Endodermal cell (in vitro differentiated cells): ENCODE measurements around the gene COPRS. TPM values are rescaled to one million over a fixed set of nuclear protein-coding genes. Genes with fewer than 3 reads are reported as not detected.

ENCODE experiments used
- DNase-seq: peaks from one replicate; pipeline ENCODE4 v3.0.0-alpha.2; 2017
- H3K27ac ChIP-seq: 2 replicates; pipeline ENCODE4 v1.5.1; 2013; ENCODE audit warnings: mild to moderate bottlenecking, low read depth, low read length, moderate library complexity
- H3K27me3 ChIP-seq: 2 replicates; pipeline ENCODE4 v1.6.1; 2013; ENCODE audit warnings: mild to moderate bottlenecking, low read length, moderate library complexity; ENCODE audit not compliant: insufficient read depth, control insufficient read depth, poor library complexity, severe bottlenecking
- H3K36me3 ChIP-seq: 2 replicates; pipeline ENCODE4 v1.7.0; 2013; ENCODE audit warnings: mild to moderate bottlenecking, low read length, moderate library complexity; ENCODE audit not compliant: control insufficient read depth, insufficient read depth
- H3K4me1 ChIP-seq: one replicate; pipeline ENCODE4 v1.7.0; 2013; ENCODE audit warnings: low read length; ENCODE audit not compliant: control insufficient read depth, insufficient read depth
- H3K4me3 ChIP-seq: 2 replicates; pipeline ENCODE4 v1.5.1; 2013; ENCODE audit warnings: mild to moderate bottlenecking, low read length, moderate library complexity
- H3K9ac ChIP-seq: 2 replicates; pipeline ENCODE4 v1.6.1; 2013; ENCODE audit warnings: mild to moderate bottlenecking, low read length, moderate library complexity; ENCODE audit not compliant: poor library complexity, severe bottlenecking; ENCODE audit errors: extremely low read depth
- H3K9me3 ChIP-seq: 2 replicates; pipeline ENCODE4 v1.6.1; 2013; ENCODE audit warnings: mild to moderate bottlenecking, low read length, moderate library complexity; ENCODE audit not compliant: control insufficient read depth
- H3K27ac Mint-ChIP-seq: 2 replicates; pipeline ENCODE4 v1.8.0; 2020; ENCODE audit warnings: mixed read lengths
- H3K27me3 Mint-ChIP-seq: 2 replicates; pipeline ENCODE4 v1.8.0; 2021; ENCODE audit warnings: mild to moderate bottlenecking, mixed read lengths; ENCODE audit not compliant: insufficient read depth
- H3K36me3 Mint-ChIP-seq: 2 replicates; pipeline ENCODE4 v1.8.0; 2020; ENCODE audit warnings: low read depth, mixed read lengths
- H3K4me1 Mint-ChIP-seq: 2 replicates; pipeline ENCODE4 v1.8.0; 2020; ENCODE audit warnings: mixed read lengths
- H3K4me3 Mint-ChIP-seq: 2 replicates; pipeline ENCODE4 v1.8.0; 2020; ENCODE audit warnings: mild to moderate bottlenecking, moderate library complexity, mixed read lengths
- H3K9me3 Mint-ChIP-seq: 2 replicates; pipeline ENCODE4 v1.8.0; 2020; ENCODE audit warnings: mild to moderate bottlenecking, mixed read lengths
- CTCF ChIP-seq: fragments of 200-600 bp; sonication (generic); conservative IDR thresholded peaks from 2 replicates; pipeline ENCODE4 v1.5.0; 2021; ENCODE audit warnings: antibody characterized with exemption, mild to moderate bottlenecking
- WGBS, 2 experiments: methylation state at CpG; one replicate each; pipeline versions ENCODE4 v1.1.5 to v1.1.7; 2013; ENCODE audit warnings: missing lambda C conversion rate in 2 of 2, mixed read lengths in 1 of 2; ENCODE audit not compliant: insufficient coverage in 1 of 2, insufficient read length in 1 of 2; 5-methylcytosine and 5-hydroxymethylcytosine counted together
- total RNA-seq, 2 donors: library from RNA; stranded (reverse); fragmentation: NEBNext Ultra II Directional in 1 of 2; extraction: Animal tissue kit (Norgen Biotek cat#: 25700) in 1 of 2; gene quantifications; 2 replicates in 1 of 2; 3 replicates in 1 of 2; pipeline ENCODE4 v1.2.1, GENCODE V29; 2021

COPRS gene
- total RNA-seq, 2 donors from 2014 or later: 44.3 to 51.7 TPM

GRCh38 chr17:31854672-31855071 lies 4.4 kb downstream of the COPRS start:
- no peak for DNase-seq
- H3K9me3 ChIP-seq: no peaks in the 10 kb centered on the region
- peaks cover 23% of the 10 kb centered on the region for H3K36me3 ChIP-seq
- peaks cover 26% of the 10 kb centered on the region for H3K36me3 Mint-ChIP-seq
- no peak overlapping the region for H3K4me3 Mint-ChIP-seq
- peaks cover 16% of the 10 kb centered on the region for H3K4me1 Mint-ChIP-seq
- H3K4me3 ChIP-seq: no peak overlapping the region
- no peaks in the 10 kb centered on the region for H3K4me1 ChIP-seq
- no peaks in the 10 kb centered on the region for H3K27me3 ChIP-seq
- H3K27me3 Mint-ChIP-seq: no peaks in the 10 kb centered on the region
- no peak overlapping the region for H3K27ac ChIP-seq
- WGBS, 2 experiments: 84 to 100% methylated on average over 1 to 2 of the region's 2 CpGs
- H3K9ac ChIP-seq: no peak overlapping the region
- no peak overlapping the region for H3K27ac Mint-ChIP-seq
- H3K9me3 Mint-ChIP-seq: no peaks in the 10 kb centered on the region
- TF ChIP-seq CTCF: no peak

- Histone ChIP-seq H3K4me3 (no peak overlapping the region), H3K27me3 (no peaks in the 10 kb centered on the region), H3K9me3 (no peaks in the 10 kb centered on the region), H3K36me3 (peaks cover 23% of the 10 kb centered on the region), H3K27ac (no peak overlapping the region), H3K4me1 (no peaks in the 10 kb centered on the region), H3K9ac (no peak overlapping the region)
- Mint-ChIP-seq H3K9me3 (no peaks in the 10 kb centered on the region), H3K27ac (no peak overlapping the region), H3K4me1 (peaks cover 12% of the 10 kb centered on the region), H3K27me3 (no peaks in the 10 kb centered on the region), H3K36me3 (peaks cover 26% of the 10 kb centered on the region), H3K4me3 (no peak overlapping the region)
- no peak for DNase-seq
- WGBS, 2 experiments: 81 to 90% methylated on average over 6 of the region's 7 CpGs
- no peak for TF ChIP-seq CTCF
Observed at GRCh38 chr17:31853911-31854470, 5.1 kb downstream of the COPRS start.

GRCh38 chr17:31845291-31845690 lies 13.8 kb downstream of the COPRS start:
- no peak overlapping the region for H3K4me3 Mint-ChIP-seq
- no peak for TF ChIP-seq CTCF
- H3K4me3 ChIP-seq: no peak overlapping the region
- H3K27ac Mint-ChIP-seq: no peak overlapping the region
- no peaks in the 10 kb centered on the region for H3K36me3 ChIP-seq
- no peak for DNase-seq
- no peak overlapping the region for H3K9ac ChIP-seq
- no peaks in the 10 kb centered on the region for H3K4me1 ChIP-seq
- H3K27me3 ChIP-seq: peaks cover 6% of the 10 kb centered on the region
- H3K4me1 Mint-ChIP-seq: no peaks in the 10 kb centered on the region
- H3K27ac ChIP-seq: no peak overlapping the region
- H3K9me3 ChIP-seq: no peaks in the 10 kb centered on the region
- no peaks in the 10 kb centered on the region for H3K36me3 Mint-ChIP-seq
- 88 to 89% methylated on average over 1 of the region's 3 CpGs for WGBS, 2 experiments
- peaks cover 3% of the 10 kb centered on the region for H3K27me3 Mint-ChIP-seq
- H3K9me3 Mint-ChIP-seq: no peaks in the 10 kb centered on the region
